Measurements from ENCODE around the gene ANXA5. TPM values are rescaled to one million over a fixed set of nuclear protein-coding genes. Genes with fewer than 3 reads are reported as not detected.

ANXA5 gene
- 100 to 1,000 TPM; 313 to 356 (median 325) TPM for total RNA-seq

GRCh38 chr4:121696581-121697461 lies at the start of gene ANXA5:
TSS of gene ANXA5 (minus strand) at chr4:121696980. CDS start at chr4:121696589, 391 bp downstream.
- TF ChIP-seq CTCF (IDR thresholded peaks at IDR 0.05) (peak in 3 of 6 experiments; percentile 23 to 39 (median 38)), POLR2A (IDR thresholded peaks at IDR 0.05) (peak; percentile 82 to 89)
- peak; percentile 91 to 93 for DNase-seq
- Histone ChIP-seq H3K9me3 (no peaks in the 10 kb centered on the region), H3K36me3 (no peaks in the 10 kb centered on the region), H3K27ac (peak within 1 kb of the TSS; percentile 89 to 94 (median 92)), H3K4me3 (replicated peaks in 1 of 3) (peak within 1 kb of the TSS; percentile 53 to 86 (median 81)), H3K4me1 (peaks cover 12 to 32% of the 10 kb centered on the region in 2 donors), H3K27me3 (no peaks in the 10 kb centered on the region)
- 0 to 1% methylated on average over 33 to 38 of the region's 91 CpGs for WGBS, 2 donors
- intact Hi-C loops (cut with DNase I): no loop called here

GRCh38 chr4:121742794-121743193 lies 46.0 kb upstream of the ANXA5 start:
- Histone ChIP-seq H3K4me1 (no peaks in the 10 kb centered on the region), H3K27me3 (no peaks in the 10 kb centered on the region), H3K36me3 (no peaks in the 10 kb centered on the region), H3K27ac (no peak overlapping the region), H3K9me3 (no peaks in the 10 kb centered on the region), H3K4me3 (replicated peaks in 1 of 3) (no peak overlapping the region)
- DNase-seq: no peak
- intact Hi-C loops (cut with DNase I): no loop called here
- TF ChIP-seq POLR2A (IDR thresholded peaks at IDR 0.05): no peak
- TF ChIP-seq CTCF (IDR thresholded peaks at IDR 0.05): no peak
- 68 to 86% methylated on average over 3 of the region's 3 CpGs for WGBS, 2 donors

GRCh38 chr4:121741751-121742150 lies 45.0 kb upstream of the ANXA5 start:
- no peak for DNase-seq
- Histone ChIP-seq H3K36me3 (no peaks in the 10 kb centered on the region), H3K9me3 (no peaks in the 10 kb centered on the region), H3K4me3 (replicated peaks in 1 of 3) (no peak overlapping the region), H3K4me1 (no peaks in the 10 kb centered on the region), H3K27ac (no peak overlapping the region), H3K27me3 (no peaks in the 10 kb centered on the region)
- TF ChIP-seq CTCF (IDR thresholded peaks at IDR 0.05) (no peak), POLR2A (IDR thresholded peaks at IDR 0.05) (no peak)
- WGBS, 2 donors: 26 to 31% methylated on average over 7 of the region's 7 CpGs
- intact Hi-C loops (cut with DNase I): no loop called here

- no peak for DNase-seq
- Histone ChIP-seq H3K36me3 (no peaks in the 10 kb centered on the region), H3K27ac (no peak overlapping the region), H3K9me3 (no peaks in the 10 kb centered on the region), H3K27me3 (no peaks in the 10 kb centered on the region), H3K4me1 (no peaks in the 10 kb centered on the region), H3K4me3 (replicated peaks in 1 of 3) (no peak overlapping the region)
- intact Hi-C loops (cut with DNase I): no loop called here
- TF ChIP-seq CTCF (IDR thresholded peaks at IDR 0.05) (no peak), POLR2A (IDR thresholded peaks at IDR 0.05) (no peak)
- WGBS, 2 donors: 76 to 82% methylated on average over 12 of the region's 12 CpGs
Observed at GRCh38 chr4:121740796-121741409, 44.1 kb upstream of the ANXA5 start.

GRCh38 chr4:121739575-121739974 lies 42.8 kb upstream of the ANXA5 start:
- intact Hi-C loops (cut with DNase I): no loop called here
- no peak overlapping the region for H3K4me3 ChIP-seq (replicated peaks in 1 of 3)
- no peak for TF ChIP-seq POLR2A (IDR thresholded peaks at IDR 0.05)
- no peak for TF ChIP-seq CTCF (IDR thresholded peaks at IDR 0.05)

More at GRCh38 chr4:121739575-121739974, 42.8 kb upstream of the ANXA5 start:
- Histone ChIP-seq H3K4me1 (no peaks in the 10 kb centered on the region), H3K36me3 (no peaks in the 10 kb centered on the region), H3K27me3 (no peaks in the 10 kb centered on the region), H3K9me3 (no peaks in the 10 kb centered on the region), H3K27ac (no peak overlapping the region)
- DNase-seq: no peak
- 66 to 83% methylated on average over 2 of the region's 2 CpGs for WGBS, 2 donors
